Measurements from ENCODE around the gene CPPED1.

The CPPED1 gene

GRCh38 chr16:12700161-12700560 lies 103.5 kb downstream of the CPPED1 start:
- no peak overlapping the region for H3K4me3 ChIP-seq (ENCODE audit: low read depth, low read length)
- TF ChIP-seq CTCF (conservative IDR thresholded peaks at IDR 0.05; ENCODE audit: low read depth, low read length) = no peak
- no peak for DNase-seq (ENCODE audit: low read depth)

- no peak overlapping the region for H3K4me3 ChIP-seq (ENCODE audit: low read depth, low read length)
- TF ChIP-seq CTCF (conservative IDR thresholded peaks at IDR 0.05; ENCODE audit: low read depth, low read length) = no peak
- DNase-seq (ENCODE audit: low read depth) = no peak
Observed at GRCh38 chr16:12699161-12699560, 104.5 kb downstream of the CPPED1 start.

GRCh38 chr16:12697437-12697836 lies 106.2 kb downstream of the CPPED1 start:
- TF ChIP-seq CTCF (conservative IDR thresholded peaks at IDR 0.05; ENCODE audit: low read depth, low read length) = no peak
- DNase-seq (ENCODE audit: low read depth) = no peak
- no peak overlapping the region for H3K4me3 ChIP-seq (ENCODE audit: low read depth, low read length)

GRCh38 chr16:12695454-12695853 lies 108.2 kb downstream of the CPPED1 start:
- no peak overlapping the region for H3K4me3 ChIP-seq (ENCODE audit: low read depth, low read length)
- DNase-seq (ENCODE audit: low read depth) = no peak
- no peak for TF ChIP-seq CTCF (conservative IDR thresholded peaks at IDR 0.05; ENCODE audit: low read depth, low read length)

- DNase-seq (ENCODE audit: low read depth) = no peak
- no peak for TF ChIP-seq CTCF (conservative IDR thresholded peaks at IDR 0.05; ENCODE audit: low read depth, low read length)
- H3K4me3 ChIP-seq (ENCODE audit: low read depth, low read length) = no peak overlapping the region
Observed at GRCh38 chr16:12690024-12690423, 113.7 kb downstream of the CPPED1 start.

- no peak for DNase-seq (ENCODE audit: low read depth)
- no peak overlapping the region for H3K4me3 ChIP-seq (ENCODE audit: low read depth, low read length)
- no peak for TF ChIP-seq CTCF (conservative IDR thresholded peaks at IDR 0.05; ENCODE audit: low read depth, low read length)
Observed at GRCh38 chr16:12688951-12689850, 114.5 kb downstream of the CPPED1 start.

GRCh38 chr16:12685806-12686205 lies 117.9 kb downstream of the CPPED1 start:
- H3K4me3 ChIP-seq (ENCODE audit: low read depth, low read length) = no peak overlapping the region
- peak; percentile 79 for DNase-seq (ENCODE audit: low read depth)
- TF ChIP-seq CTCF (conservative IDR thresholded peaks at IDR 0.05; ENCODE audit: low read depth, low read length) = no peak
